ENCODE data around the gene TCERG1L.

DNA sequence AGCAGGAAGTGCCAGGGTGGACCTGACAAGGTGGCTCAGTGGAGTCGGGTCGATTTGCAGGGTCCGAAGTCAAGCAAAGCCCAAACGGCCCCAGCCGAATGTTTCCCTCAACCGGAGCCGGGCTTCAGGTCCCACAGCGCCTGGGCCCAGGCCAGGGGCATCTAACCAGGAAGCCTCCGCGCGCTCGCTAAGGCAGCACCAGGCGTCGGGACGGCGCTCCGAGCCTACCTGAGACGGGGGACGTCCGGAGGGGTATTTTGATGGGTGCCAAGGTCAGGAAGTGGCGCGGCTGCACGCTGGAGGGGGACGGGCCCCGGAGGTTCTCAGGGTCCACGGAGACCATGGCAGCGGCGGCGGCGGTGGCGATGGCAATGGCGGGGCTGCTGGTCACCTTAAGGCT is 51.5 kb downstream of the TCERG1L start:
- TF ChIP-seq CTCF (IDR thresholded peaks at IDR 0.05) = no peak
- TF ChIP-seq POLR2A (IDR thresholded peaks at IDR 0.05) = no peak
- no peak for TF ChIP-seq EP300 (IDR thresholded peaks at IDR 0.05)

All from tibial nerve (tissue), 4 donors.